CD8-positive, alpha-beta memory T cell (primary cell): Measurements from ENCODE around the gene MEGF10. TPM values are rescaled to one million over a fixed set of nuclear protein-coding genes. Genes with fewer than 3 reads are reported as not detected.

Experiments used
- CTCF ChIA-PET: fragments of 350-600 bp; sonication (Branson Sonifier 250); formaldehyde crosslinking; loops from one replicate; lab custom pipeline; 2021; ENCODE audit warnings: antibody characterized with exemption; lab: Charles Lee
- POLR2A ChIA-PET: fragments of 350-600 bp; sonication (Branson Sonifier 250); formaldehyde crosslinking; loops from one replicate; lab custom pipeline; 2021; ENCODE audit warnings: antibody characterized with exemption; lab: Charles Lee
- DNase-seq, 5 donors: peaks; one replicate each; pipeline versions ENCODE4 v3.0.0 to v3.0.0-alpha.2; 2020 to 2022; ENCODE audit warnings: mixed read lengths in 1 of 5
- H3K27ac ChIP-seq: one replicate; pipeline ENCODE4 v1.7.0; 2013; ENCODE audit warnings: low read depth, mild to moderate bottlenecking, low read length, moderate library complexity
- H3K27me3 ChIP-seq: 2 replicates; pipeline ENCODE4 v1.7.0; 2013; ENCODE audit warnings: low read length, mild to moderate bottlenecking; ENCODE audit not compliant: insufficient read depth, poor library complexity, severe bottlenecking
- H3K36me3 ChIP-seq: 2 replicates; pipeline ENCODE4 v1.7.0; 2013; ENCODE audit warnings: mild to moderate bottlenecking, low read length, moderate library complexity; ENCODE audit not compliant: insufficient read depth
- H3K4me1 ChIP-seq: 2 replicates; pipeline ENCODE4 v1.7.0; 2013; ENCODE audit warnings: mild to moderate bottlenecking, low read length, moderate library complexity; ENCODE audit not compliant: insufficient read depth
- H3K4me3 ChIP-seq: 2 replicates; pipeline ENCODE4 v1.7.0; 2013; ENCODE audit warnings: mild to moderate bottlenecking, low read length
- H3K9me3 ChIP-seq: 2 replicates; pipeline ENCODE4 v1.7.0; 2013; ENCODE audit warnings: mild to moderate bottlenecking, low read length
- H3K27ac Mint-ChIP-seq, 8 donors: one replicate each; pipeline ENCODE4 v1.8.0; 2020 to 2021; ENCODE audit warnings: mixed read lengths in 8 of 8, mild to moderate bottlenecking in 6 of 8, inconsistent platforms in 3 of 8, moderate library complexity in 3 of 8
- H3K27me3 Mint-ChIP-seq, 2 donors: one replicate each; pipeline ENCODE4 v1.8.0; 2020 to 2021; ENCODE audit warnings: mixed read lengths in 2 of 2, mild to moderate bottlenecking in 1 of 2, moderate library complexity in 1 of 2
- H3K36me3 Mint-ChIP-seq, 3 donors: one replicate each; pipeline ENCODE4 v1.8.0; 2020 to 2021; ENCODE audit warnings: mixed read lengths in 3 of 3, inconsistent platforms in 1 of 3, mild to moderate bottlenecking in 1 of 3
- H3K4me1 Mint-ChIP-seq, 3 donors: one replicate each; pipeline ENCODE4 v1.8.0; 2020 to 2021; ENCODE audit warnings: mixed read lengths in 3 of 3, inconsistent platforms in 1 of 3, mild to moderate bottlenecking in 1 of 3
- H3K4me3 Mint-ChIP-seq, 7 donors: one replicate each; pipeline ENCODE4 v1.8.0; 2020 to 2021; ENCODE audit warnings: mixed read lengths in 7 of 7, mild to moderate bottlenecking in 6 of 7, moderate library complexity in 4 of 7, inconsistent platforms in 2 of 7
- H3K9me3 Mint-ChIP-seq, 5 donors: one replicate each; pipeline ENCODE4 v1.8.0; 2020 to 2022; ENCODE audit warnings: mixed read lengths in 5 of 5, mild to moderate bottlenecking in 3 of 5, moderate library complexity in 2 of 5, inconsistent platforms in 1 of 5
- polyA plus RNA-seq: library from polyadenylated mRNA; unstranded; fragments of 300-500 nt; fragmentation: Illumina TruSeq; gene quantifications from one replicate; pipeline ENCODE4 v1.2.3, GENCODE V29; 2021
- total RNA-seq, 2 experiments: library from RNA; stranded (reverse); gene quantifications; one replicate each; pipeline ENCODE4 v1.2.3, GENCODE V29; 2021

MEGF10 gene
- total and polyA plus RNA-seq, 3 experiments from 2014 or later: not detected

DNA sequence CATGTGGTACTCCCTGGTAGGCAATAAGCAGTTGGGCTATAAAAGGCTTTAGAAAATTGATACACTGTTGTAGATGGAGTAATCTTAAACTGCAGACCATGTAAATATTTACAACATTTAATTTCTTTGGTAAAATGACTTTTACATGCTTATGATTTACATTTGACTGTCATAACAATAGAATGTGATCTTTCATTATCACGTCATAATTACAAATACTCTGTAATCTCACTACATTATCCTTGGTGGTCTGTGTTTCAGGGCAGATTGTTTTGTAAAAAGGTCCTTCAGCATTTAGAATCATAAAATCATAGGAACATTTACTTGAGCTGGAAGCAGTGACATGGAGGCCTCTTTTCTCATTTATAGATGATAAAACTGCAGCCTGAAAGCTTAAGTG lies 153.6 kb downstream of the MEGF10 start:
- no peak overlapping the region for H3K27ac Mint-ChIP-seq
- peaks cover 0 to 22% of the 10 kb centered on the region in 2 donors for H3K27me3 Mint-ChIP-seq
- H3K9me3 ChIP-seq: no peaks in the 10 kb centered on the region
- no peaks in the 10 kb centered on the region for H3K9me3 Mint-ChIP-seq
- ChIA-PET POLR2A (no interaction called here), CTCF (no interaction called here)
- H3K4me1 ChIP-seq: no peaks in the 10 kb centered on the region
- no peaks in the 10 kb centered on the region for H3K27me3 ChIP-seq
- DNase-seq: no peak
- no peaks in the 10 kb centered on the region for H3K4me1 Mint-ChIP-seq
- H3K36me3 Mint-ChIP-seq: no peaks in the 10 kb centered on the region
- no peaks in the 10 kb centered on the region for H3K36me3 ChIP-seq
- H3K27ac ChIP-seq: no peak overlapping the region
- H3K4me3 Mint-ChIP-seq: no peak overlapping the region
- H3K4me3 ChIP-seq: no peak overlapping the region

DNA sequence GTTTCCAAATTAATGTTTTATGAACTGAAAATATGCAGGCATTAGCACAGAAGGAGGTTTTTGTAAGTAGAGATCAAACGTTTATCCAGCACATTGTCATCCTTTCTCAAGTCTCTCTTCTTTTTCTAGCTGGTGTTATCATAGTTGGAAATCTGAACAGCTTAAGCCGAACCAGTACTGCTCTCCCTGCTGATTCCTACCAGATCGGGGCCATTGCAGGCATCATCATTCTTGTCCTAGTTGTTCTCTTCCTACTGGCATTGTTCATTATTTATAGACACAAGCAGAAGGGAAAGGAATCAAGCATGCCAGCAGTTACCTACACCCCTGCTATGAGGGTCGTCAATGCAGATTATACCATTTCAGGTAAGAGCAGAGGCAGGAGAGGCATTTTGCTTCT lies 154.7 kb downstream of the MEGF10 start:
- CTCF ChIA-PET: no interaction called here
- no peaks in the 10 kb centered on the region for H3K9me3 ChIP-seq
- H3K36me3 Mint-ChIP-seq: no peaks in the 10 kb centered on the region
- no peak for DNase-seq
- no peak overlapping the region for H3K27ac Mint-ChIP-seq
- no peaks in the 10 kb centered on the region for H3K9me3 Mint-ChIP-seq
- H3K27ac ChIP-seq: no peak overlapping the region
- no peak overlapping the region for H3K4me3 Mint-ChIP-seq
- H3K4me1 ChIP-seq: no peaks in the 10 kb centered on the region
- no peak overlapping the region for H3K4me3 ChIP-seq
- POLR2A ChIA-PET: no interaction called here
- no peaks in the 10 kb centered on the region for H3K36me3 ChIP-seq
- no peaks in the 10 kb centered on the region for H3K4me1 Mint-ChIP-seq
- no peaks in the 10 kb centered on the region for H3K27me3 ChIP-seq
- H3K27me3 Mint-ChIP-seq: peaks cover 0 to 22% of the 10 kb centered on the region in 2 donors

DNA sequence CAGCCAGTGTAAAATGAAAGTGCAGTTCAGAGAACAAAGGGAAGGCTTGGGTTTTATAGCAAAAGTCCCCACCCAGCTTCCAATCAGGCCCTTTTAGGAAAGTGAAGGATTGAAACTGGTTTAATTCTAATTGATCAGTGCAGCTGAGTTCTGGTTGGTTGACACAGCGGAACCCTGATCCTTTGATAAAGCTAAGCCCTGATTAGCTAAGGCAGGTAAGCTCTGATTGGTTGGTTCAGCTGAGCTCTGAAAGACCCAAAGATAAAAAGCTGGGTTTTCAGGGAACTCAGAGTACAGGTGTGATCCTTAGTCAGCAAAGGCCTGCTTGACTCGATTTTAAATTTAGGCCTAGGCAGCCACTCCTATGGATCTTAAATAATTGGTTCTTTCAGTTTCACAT lies 156.0 kb downstream of the MEGF10 start:
- Histone ChIP-seq H3K9me3 (no peaks in the 10 kb centered on the region), H3K27ac (no peak overlapping the region), H3K27me3 (no peaks in the 10 kb centered on the region), H3K4me3 (no peak overlapping the region), H3K4me1 (no peaks in the 10 kb centered on the region), H3K36me3 (no peaks in the 10 kb centered on the region)
- Mint-ChIP-seq H3K36me3 (no peaks in the 10 kb centered on the region), H3K4me1 (no peaks in the 10 kb centered on the region), H3K27ac (no peak overlapping the region), H3K9me3 (no peaks in the 10 kb centered on the region), H3K4me3 (no peak overlapping the region), H3K27me3 (peaks cover under 1 to 22% of the 10 kb centered on the region in 2 donors)
- ChIA-PET POLR2A (no interaction called here), CTCF (no interaction called here)
- DNase-seq: no peak

DNA sequence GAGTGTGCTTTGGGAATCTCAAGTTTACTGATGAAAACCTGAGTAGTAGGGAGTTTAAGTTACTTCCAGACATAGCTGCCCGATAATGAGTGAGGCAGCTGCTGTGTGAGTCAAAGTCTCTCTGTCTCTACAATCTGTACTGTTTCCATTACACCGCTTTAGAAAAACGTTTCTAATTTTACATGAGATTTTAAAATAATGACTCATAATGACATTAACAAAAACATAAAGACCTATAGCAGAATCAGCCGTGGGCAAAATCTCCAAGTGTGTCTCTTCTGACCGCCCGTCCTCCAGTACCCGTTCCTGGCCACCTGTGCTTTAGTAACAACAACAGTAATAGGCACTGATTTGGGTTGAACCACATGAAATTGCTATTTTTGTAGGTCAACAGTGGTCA lies 157.2 kb downstream of the MEGF10 start:
- no peak for DNase-seq
- Mint-ChIP-seq H3K27me3 (peaks cover 2 to 21% of the 10 kb centered on the region in 2 donors), H3K36me3 (no peaks in the 10 kb centered on the region), H3K4me3 (no peak overlapping the region), H3K9me3 (no peaks in the 10 kb centered on the region), H3K4me1 (no peaks in the 10 kb centered on the region), H3K27ac (no peak overlapping the region)
- H3K4me1 ChIP-seq: no peaks in the 10 kb centered on the region
- H3K27me3 ChIP-seq: no peaks in the 10 kb centered on the region
- H3K27ac ChIP-seq: no peak overlapping the region
- H3K4me3 ChIP-seq: no peak overlapping the region
- ChIA-PET POLR2A (no interaction called here), CTCF (no interaction called here)
- no peaks in the 10 kb centered on the region for H3K36me3 ChIP-seq
- H3K9me3 ChIP-seq: no peaks in the 10 kb centered on the region

DNA sequence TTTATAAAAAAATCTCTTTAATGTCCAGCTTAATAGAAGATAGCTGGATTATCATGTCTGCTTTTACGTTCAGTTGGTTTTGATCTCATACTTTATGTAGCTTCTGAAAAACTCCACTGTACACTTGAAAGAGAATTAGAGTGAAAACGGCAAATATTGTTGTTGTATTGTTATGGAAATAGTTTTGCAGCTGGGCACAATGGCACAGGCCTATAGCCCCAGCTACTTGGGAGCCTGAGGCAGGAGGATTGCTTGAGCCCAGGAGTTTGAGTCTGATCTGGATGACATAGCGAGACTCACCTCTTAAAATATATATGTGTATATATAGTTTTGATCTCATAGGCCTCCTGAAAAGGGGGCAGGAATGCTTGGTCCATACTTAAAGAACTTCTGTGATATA lies 159.4 kb downstream of the MEGF10 start:
- Mint-ChIP-seq H3K27ac (no peak overlapping the region), H3K9me3 (no peaks in the 10 kb centered on the region), H3K4me3 (no peak overlapping the region), H3K36me3 (no peaks in the 10 kb centered on the region), H3K4me1 (no peaks in the 10 kb centered on the region), H3K27me3 (peaks cover 4 to 31% of the 10 kb centered on the region in 2 donors)
- H3K4me1 ChIP-seq: no peaks in the 10 kb centered on the region
- no peaks in the 10 kb centered on the region for H3K36me3 ChIP-seq
- H3K27ac ChIP-seq: no peak overlapping the region
- H3K27me3 ChIP-seq: no peaks in the 10 kb centered on the region
- ChIA-PET POLR2A (no interaction called here), CTCF (no interaction called here)
- H3K4me3 ChIP-seq: no peak overlapping the region
- no peak for DNase-seq
- H3K9me3 ChIP-seq: no peaks in the 10 kb centered on the region

DNA sequence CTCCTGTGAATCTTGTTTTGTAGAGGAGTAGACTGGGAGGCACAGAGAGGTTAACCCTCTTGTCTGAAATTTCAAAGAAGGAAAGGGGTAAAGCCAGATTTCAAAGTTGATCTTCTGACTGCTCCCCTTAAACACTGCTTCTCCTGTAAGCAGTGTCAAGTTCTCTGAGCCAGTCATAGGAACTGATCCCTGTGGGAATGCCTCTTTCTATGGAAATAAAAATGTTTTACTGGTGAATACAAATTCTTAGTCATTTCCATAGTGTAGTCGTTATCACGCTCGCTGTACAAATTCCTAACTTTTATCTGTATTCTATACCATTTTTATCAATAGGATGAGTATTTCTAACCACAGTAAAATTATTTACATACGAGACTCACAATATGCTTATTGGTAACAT lies 160.5 kb downstream of the MEGF10 start:
- no peak overlapping the region for H3K4me3 ChIP-seq
- Mint-ChIP-seq H3K4me3 (no peak overlapping the region), H3K9me3 (no peaks in the 10 kb centered on the region), H3K4me1 (no peaks in the 10 kb centered on the region), H3K27ac (no peak overlapping the region), H3K27me3 (peaks cover 4 to 27% of the 10 kb centered on the region in 2 donors), H3K36me3 (no peaks in the 10 kb centered on the region)
- CTCF ChIA-PET: no interaction called here
- no peaks in the 10 kb centered on the region for H3K9me3 ChIP-seq
- POLR2A ChIA-PET: no interaction called here
- DNase-seq: no peak
- H3K4me1 ChIP-seq: no peaks in the 10 kb centered on the region
- H3K36me3 ChIP-seq: no peaks in the 10 kb centered on the region
- H3K27ac ChIP-seq: no peak overlapping the region
- no peaks in the 10 kb centered on the region for H3K27me3 ChIP-seq

DNA sequence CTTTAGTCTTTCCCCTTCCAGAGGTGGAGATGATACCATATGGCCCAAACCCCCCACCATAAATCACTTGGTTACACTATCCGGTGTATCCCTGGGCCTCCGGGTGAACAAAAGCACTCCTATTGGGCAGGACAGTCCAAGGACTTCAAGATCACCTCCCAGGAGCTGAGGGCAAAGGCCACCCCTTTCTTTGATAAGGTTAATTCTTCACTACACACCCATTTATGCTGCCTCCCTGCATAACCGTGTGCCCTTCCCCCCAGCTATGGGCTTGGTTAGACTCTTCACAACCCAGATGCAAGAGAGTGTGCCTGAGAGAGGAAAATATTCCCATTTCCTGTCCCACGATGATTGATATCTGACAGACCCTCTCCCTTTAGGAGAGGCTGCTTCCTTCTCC lies 162.0 kb downstream of the MEGF10 start:
- H3K4me3 Mint-ChIP-seq: no peak overlapping the region
- no peak for DNase-seq
- ChIA-PET POLR2A (no interaction called here), CTCF (no interaction called here)
- no peaks in the 10 kb centered on the region for H3K9me3 Mint-ChIP-seq
- H3K4me1 Mint-ChIP-seq: no peaks in the 10 kb centered on the region
- H3K27me3 ChIP-seq: no peaks in the 10 kb centered on the region
- peak overlapping the region in 1 of 8 donors; percentile 2 for H3K27ac Mint-ChIP-seq
- peaks cover 4 to 32% of the 10 kb centered on the region in 2 donors for H3K27me3 Mint-ChIP-seq
- H3K9me3 ChIP-seq: no peaks in the 10 kb centered on the region
- H3K36me3 ChIP-seq: no peaks in the 10 kb centered on the region
- no peak overlapping the region for H3K27ac ChIP-seq
- H3K36me3 Mint-ChIP-seq: no peaks in the 10 kb centered on the region
- H3K4me3 ChIP-seq: no peak overlapping the region
- no peaks in the 10 kb centered on the region for H3K4me1 ChIP-seq

DNA sequence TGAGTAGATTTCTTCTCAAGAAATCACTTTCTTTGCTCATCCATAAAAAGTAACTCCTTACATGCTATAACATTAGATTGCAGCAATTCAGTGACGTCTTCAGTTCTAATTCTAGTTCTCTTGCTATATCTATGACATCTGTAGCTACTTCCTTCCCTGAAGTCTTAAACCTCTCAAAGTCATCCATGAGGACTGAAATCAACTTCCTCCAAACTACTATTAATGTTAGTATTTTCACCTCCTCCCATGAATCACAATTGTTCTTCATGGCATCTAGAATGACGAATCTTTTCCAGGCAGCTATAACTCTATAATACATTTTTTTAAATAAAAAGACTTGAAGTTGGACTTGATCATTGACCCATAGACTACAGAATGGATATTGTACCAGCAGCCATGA lies 180.6 kb downstream of the MEGF10 start:
- no peaks in the 10 kb centered on the region for H3K4me1 Mint-ChIP-seq
- CTCF ChIA-PET: interaction anchor here (1.0 kb wide), 1 partner anchor 21 kb away, joined by 4 read pairs; no protein-coding TSS in a partner anchor
- Histone ChIP-seq H3K27ac (no peak overlapping the region), H3K4me1 (no peaks in the 10 kb centered on the region), H3K9me3 (no peaks in the 10 kb centered on the region), H3K27me3 (peaks cover 10% of the 10 kb centered on the region), H3K4me3 (no peak overlapping the region), H3K36me3 (no peaks in the 10 kb centered on the region)
- H3K27me3 Mint-ChIP-seq: peaks cover 14 to 19% of the 10 kb centered on the region in 2 donors
- no peaks in the 10 kb centered on the region for H3K36me3 Mint-ChIP-seq
- no peak for DNase-seq
- peaks cover 0 to 2% (median 0%) of the 10 kb centered on the region in 5 donors for H3K9me3 Mint-ChIP-seq
- POLR2A ChIA-PET: no interaction called here
- no peak overlapping the region for H3K4me3 Mint-ChIP-seq
- H3K27ac Mint-ChIP-seq: no peak overlapping the region

DNA sequence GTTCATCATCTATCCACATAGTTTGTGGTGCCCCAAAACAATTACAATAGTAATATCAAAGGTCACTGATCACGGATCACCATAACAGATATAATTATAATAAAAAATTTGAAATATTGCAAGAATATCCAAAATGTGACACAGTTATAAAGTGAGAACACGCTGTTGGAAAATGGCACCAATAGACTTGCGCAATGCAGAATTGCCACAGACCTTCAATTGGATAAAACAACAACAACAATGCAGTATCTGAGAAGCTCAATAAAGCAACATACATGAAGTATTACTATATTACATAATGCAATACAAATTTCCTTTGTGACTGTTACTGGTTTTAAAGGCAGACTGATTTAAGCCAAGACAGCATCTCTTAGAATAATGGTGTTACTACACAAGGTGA lies 182.1 kb downstream of the MEGF10 start:
- CTCF ChIA-PET: interaction anchor here (1.0 kb wide), 1 partner anchor 20 kb away, joined by 3 read pairs; no protein-coding TSS in a partner anchor
- no peak overlapping the region for H3K27ac Mint-ChIP-seq

More for the DNA sequence above, 182.1 kb downstream of the MEGF10 start:
- Histone ChIP-seq H3K9me3 (no peaks in the 10 kb centered on the region), H3K36me3 (no peaks in the 10 kb centered on the region), H3K27me3 (peaks cover 10% of the 10 kb centered on the region), H3K4me3 (no peak overlapping the region), H3K27ac (no peak overlapping the region), H3K4me1 (no peaks in the 10 kb centered on the region)
- POLR2A ChIA-PET: no interaction called here
- Mint-ChIP-seq H3K9me3 (peaks cover 0 to 2% (median 0%) of the 10 kb centered on the region in 5 donors), H3K36me3 (no peaks in the 10 kb centered on the region), H3K27me3 (peaks cover 16 to 18% of the 10 kb centered on the region in 2 donors), H3K4me3 (no peak overlapping the region), H3K4me1 (no peaks in the 10 kb centered on the region)
- DNase-seq: no peak
